ENCODE data around the gene RIMS3. TPM values are rescaled to one million over a fixed set of nuclear protein-coding genes. Genes with fewer than 3 reads are reported as not detected.
"Not testable (repeated sequence)": the region's sequence is repeated elsewhere in the genome, so short reads cannot be mapped to it uniquely, and the experiment has no call there.

RIMS3 gene
- total RNA-seq, 2 donors from 2014 or later, result 8.2 to 11.2 TPM

DNA sequence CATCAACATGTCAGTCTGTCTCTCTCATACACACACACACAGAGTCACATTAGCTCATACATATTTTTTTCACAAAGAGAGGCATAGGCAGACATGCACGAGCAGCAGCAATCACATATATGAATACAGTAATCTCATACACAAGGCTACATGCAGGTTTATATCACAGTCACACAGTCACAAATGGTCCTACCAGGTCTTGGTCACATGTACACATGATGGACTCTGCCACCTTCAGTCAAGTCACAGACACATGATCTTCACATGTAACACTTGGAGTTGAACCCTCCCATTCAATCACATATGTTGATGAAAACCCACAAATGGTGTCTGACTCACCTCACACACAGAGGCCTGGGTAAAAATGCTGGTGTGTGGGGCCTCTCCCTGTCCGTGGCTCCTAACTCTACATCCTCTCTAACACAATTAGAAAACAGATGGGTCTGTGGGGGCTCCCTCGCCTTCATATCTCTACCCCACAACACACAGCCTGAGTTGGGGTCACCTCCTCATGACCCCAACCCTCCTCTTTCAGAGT lies 27.9 kb downstream of the RIMS3 start:
- peak; percentile 24 for DNase-seq (ENCODE audit: low spot score)
- intact Hi-C loops (cut with DNase I), result loop anchor here in 1 of 2 donors (10.0 kb wide), 1 partner anchor 187 kb away; no protein-coding TSS in a partner anchor

DNA sequence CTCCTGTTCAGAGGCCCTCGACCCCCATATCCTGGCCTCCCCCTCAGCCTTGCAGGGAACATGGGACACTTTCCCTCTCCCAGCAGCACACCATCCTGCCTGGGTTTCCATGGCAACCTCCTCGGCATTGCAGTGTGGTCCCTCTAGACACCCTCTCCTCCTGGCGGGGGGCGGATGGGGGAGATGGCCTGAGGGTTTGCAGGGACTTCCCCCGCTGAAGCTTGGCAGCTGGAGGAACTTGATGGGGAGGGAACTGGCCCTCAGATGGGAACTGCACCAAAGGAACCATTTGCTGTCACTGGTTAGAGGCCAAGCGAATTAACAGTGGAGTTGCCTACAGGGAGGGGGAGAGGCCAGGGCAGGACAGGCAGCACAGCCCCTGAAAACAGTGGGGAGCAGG lies 28.7 kb downstream of the RIMS3 start:
- intact Hi-C loops (cut with DNase I), result loop anchor here in 1 of 2 donors (10.0 kb wide), 1 partner anchor 188 kb away; no protein-coding TSS in a partner anchor
- DNase-seq (ENCODE audit: low spot score), result peak; percentile 62

DNA sequence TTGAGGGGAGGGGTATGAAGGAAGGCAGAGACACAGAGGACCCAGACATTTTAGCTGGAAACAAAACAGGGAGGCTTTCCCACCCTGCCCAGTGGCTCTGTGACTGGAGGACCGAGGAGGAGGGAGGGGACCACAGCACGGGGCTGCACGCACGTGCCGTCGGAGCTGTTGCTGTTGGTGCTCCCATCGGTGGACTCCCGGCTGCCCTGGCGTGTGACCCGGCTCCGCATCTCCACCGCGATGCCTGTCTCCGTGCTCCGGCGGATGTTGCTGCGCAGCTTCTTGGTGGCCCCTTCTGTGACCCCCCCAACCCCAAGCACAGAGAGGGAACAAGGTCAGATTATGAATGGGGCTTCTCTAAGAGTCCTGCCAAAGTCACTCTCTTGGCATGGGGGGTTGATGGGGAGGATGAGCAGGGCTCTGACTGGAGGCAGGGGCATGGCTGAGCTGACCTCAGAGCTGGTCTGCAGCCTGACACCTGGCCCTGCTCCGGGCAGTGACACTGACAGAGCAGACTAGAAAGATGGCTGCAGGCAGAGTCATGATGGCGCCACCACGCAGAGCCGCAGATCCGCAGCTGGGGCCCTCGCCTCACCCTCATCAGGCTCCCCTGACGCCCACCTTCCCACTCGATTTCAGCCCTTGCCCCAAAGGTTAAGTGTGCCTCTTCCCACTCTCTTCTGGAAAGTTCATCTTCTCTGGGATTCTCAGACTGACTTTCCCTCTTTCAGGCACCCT lies 29.6 kb downstream of the RIMS3 start:
- intact Hi-C loops (cut with DNase I), result loop anchor here in 1 of 2 donors (10.0 kb wide), 1 partner anchor 189 kb away; no protein-coding TSS in a partner anchor
- DNase-seq (ENCODE audit: low spot score), result peak; percentile 69

DNA sequence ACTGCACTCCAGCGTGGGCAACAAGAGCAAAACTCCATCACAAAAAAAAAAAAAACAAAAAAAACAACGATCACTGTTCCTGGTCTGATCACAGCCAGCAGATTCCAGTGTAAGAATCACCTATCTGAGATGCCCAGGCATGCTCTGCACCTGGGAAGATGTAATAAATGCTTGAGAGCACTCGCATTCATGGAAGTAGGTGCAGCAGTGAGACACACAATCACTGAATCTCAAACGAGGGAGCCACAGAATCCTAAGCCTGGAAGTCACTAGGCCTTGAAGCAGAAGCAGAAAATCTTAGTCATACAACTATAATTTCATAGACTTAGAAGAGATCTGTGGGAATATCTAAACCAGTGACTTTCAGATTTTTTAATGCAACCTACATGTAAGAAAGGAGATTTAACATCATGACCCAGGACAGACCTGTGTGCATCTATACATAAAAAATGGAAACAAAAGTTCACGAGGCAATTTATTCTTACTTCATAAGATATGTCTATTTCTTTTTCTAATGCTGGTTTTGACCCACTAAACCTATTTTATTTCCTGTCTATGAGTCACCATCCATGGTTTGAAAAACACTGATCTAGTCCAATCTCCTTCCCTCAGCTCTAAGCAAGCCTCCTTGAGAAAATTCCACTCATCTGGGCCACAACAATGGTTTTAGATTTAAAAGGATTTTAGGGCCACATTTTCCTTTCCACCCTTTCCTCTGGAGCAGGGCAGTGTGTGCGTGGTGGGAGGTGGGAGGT lies 30.4 kb downstream of the RIMS3 start:
- no peak for DNase-seq (ENCODE audit: low spot score)

DNA sequence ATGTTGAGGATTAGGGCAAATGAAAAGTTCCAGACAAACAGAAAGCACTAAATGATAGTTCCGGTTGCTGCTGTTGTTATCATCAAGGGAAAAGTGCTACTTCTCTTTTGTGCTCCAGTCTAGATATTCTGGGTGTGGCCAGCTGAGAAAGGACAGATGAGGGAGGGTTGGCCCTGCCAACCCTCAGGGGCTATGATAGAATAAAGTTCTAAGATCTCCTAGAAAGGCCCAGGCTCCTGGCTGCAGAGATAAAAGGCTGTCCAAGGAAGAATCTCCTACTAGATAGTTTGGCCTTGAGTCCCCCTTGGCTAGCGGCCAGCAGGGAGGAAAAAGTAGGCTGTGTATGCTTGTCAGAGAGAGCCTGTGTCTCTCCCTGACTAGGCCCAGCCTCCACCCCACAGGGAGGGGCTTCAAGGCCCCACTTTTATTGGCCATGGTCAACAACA lies 31.5 kb downstream of the RIMS3 start:
- DNase-seq (ENCODE audit: low spot score), result no peak
- intact Hi-C loops (cut with DNase I), result loop anchor here in 1 of 2 donors (10.0 kb wide), 1 partner anchor 191 kb away; no protein-coding TSS in a partner anchor

More for the DNA sequence above, 30.4 kb downstream of the RIMS3 start:
- intact Hi-C loops (cut with DNase I), result loop anchor here in 1 of 2 donors (10.0 kb wide), 1 partner anchor 190 kb away; no protein-coding TSS in a partner anchor

DNA sequence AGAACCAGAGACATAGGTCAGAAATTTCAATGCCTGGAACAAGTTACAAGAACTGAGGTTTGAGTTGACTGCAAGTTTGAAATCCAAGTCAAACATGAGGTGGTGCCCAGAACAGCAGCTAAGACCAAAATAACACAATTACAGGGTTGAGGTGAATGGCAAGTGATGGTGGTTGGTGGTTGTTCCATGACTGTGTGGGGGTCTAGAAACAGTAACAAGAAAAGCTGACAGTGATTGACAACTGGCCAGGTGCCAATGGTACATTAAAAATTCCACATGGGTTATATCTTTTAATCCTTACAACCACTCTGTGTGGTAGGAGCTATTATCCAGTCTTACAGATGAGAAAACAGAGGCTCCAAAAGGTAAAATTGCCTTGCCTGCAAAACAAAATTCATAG lies 32.0 kb downstream of the RIMS3 start:
- intact Hi-C loops (cut with DNase I), result loop anchor here in 1 of 2 donors (10.0 kb wide), 1 partner anchor 191 kb away; no protein-coding TSS in a partner anchor
- no peak for DNase-seq (ENCODE audit: low spot score)

DNA sequence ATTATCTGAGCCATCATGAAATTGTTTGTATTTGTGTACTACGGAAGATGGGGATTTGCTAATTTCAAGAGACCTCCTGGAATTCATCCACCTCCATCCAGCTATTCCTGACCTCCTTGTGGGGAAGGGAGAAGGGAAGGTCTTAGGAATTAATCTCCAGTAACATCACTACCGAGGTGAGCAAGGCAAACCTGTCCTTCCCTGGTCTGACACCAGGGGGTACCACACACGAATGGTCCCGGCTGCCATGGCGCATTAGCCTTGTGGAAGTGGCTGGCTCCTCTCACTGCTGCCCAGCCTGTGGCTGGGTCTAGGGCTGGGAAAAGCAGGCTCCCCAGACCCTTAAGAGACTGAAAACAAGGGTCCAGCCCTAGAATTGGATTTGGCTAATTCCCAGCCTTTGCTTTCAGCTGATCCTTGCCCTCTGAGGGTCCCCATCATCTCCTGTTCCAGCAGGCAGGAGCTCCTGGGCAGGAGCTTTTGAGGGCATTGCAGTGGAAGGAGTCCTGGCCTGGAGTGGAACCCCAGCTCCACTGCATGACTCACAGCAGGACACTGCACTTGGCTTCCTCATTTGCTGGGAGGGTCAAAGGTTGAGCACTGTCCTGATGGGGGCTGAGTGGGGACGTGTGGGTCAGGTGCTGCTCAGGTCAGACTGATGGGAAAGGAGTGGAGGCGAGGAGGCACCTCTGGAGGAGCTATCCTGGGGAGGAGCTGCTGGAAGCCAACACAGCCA lies 34.8 kb downstream of the RIMS3 start:
- no peak for DNase-seq (ENCODE audit: low spot score)
- intact Hi-C loops (cut with DNase I), result loop anchor here in 1 of 2 donors (10.0 kb wide), 1 partner anchor 194 kb away; no protein-coding TSS in a partner anchor

DNA sequence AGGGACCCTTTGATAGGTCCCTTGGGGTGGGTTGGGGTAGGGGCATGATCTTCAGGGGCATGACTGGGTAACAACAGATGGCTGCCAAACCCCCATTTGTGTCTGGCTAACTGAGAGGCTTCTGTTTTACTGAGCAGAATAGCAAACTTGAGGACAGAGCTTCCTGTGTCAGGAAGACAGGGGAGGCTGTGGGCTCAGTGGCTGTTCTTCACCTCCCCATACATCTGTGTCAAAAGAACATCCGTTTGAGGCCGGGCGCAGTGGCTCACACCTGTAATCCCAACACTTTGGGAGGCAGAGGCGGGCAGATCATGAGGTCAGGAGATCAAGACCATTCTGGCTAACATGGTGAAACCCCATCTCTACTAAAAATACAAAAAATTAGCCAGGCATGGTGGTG lies 35.9 kb downstream of the RIMS3 start:
- intact Hi-C loops (cut with DNase I), result loop anchor here in 1 of 2 donors (10.0 kb wide), 1 partner anchor 205 kb away; no protein-coding TSS in a partner anchor
- DNase-seq (ENCODE audit: low spot score), result not testable (repeated sequence)

DNA sequence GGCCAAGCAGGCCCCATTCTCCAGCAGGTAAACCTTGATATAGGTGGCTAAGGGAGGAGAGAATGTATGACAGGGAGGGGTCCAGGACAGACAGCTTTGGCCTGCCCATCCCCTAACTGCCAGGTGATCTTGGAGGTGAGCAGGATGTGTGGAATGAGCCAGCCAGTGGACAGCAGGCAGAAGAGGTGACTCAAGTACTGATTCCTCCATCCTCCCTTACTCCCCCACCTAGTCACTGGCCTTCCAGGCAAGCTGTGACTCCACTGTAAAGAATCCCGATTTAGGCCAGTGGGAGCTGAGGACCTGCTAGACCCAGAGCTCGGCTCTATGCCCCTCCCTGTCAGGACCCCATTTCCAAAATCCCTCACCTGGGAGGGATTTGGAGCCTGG lies 36.6 kb downstream of the RIMS3 start:
- no peak for DNase-seq (ENCODE audit: low spot score)

DNA sequence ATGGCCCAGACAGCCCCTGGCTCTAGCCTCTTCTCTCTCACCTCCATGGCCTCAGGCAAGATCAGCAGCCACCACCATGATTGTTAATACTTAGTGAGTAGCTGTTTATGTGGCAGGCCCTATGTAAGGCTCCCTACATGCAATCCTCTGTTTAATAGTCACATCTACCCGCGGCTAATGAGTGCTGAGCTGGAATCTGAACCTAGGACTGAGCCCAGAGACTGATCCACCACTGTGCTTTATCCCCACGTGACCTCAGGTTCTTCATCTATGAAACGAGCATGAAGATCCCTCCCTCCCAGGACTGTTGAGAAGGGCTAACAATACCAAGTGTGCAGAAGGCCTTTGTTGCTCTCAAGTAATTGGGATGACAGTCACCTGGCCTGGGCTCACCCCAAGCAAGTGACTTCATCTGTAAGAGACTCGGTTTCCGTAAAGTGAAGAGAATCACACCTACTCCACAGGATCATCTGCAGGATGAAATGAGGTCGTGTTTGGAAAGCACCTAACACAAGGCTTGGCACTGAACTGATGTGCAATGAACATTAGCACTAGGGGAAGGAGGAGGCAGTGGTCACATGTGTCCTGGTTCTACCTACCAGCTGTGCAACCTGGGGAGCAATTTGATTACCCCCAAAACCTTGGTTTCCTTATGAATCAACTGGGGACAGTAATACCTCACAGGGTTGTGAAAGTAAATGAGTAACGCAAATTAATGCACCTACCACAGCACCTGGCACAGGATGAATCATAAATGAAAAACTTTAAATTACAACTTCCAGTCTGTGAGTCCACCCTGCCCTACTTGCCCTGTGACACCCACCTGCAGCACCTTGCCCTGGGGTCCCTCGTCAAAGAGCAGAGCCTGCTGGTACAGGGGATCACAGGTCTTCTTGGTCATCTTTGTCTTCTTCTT lies 37.2 kb downstream of the RIMS3 start:
- no peak for DNase-seq (ENCODE audit: low spot score)
- intact Hi-C loops (cut with DNase I), result loop anchor here in 1 of 2 donors (10.0 kb wide), 1 partner anchor 207 kb away; no protein-coding TSS in a partner anchor

More for the DNA sequence above, 36.6 kb downstream of the RIMS3 start:
- intact Hi-C loops (cut with DNase I), result loop anchor here in 1 of 2 donors (10.0 kb wide), 1 partner anchor 206 kb away; no protein-coding TSS in a partner anchor

DNA sequence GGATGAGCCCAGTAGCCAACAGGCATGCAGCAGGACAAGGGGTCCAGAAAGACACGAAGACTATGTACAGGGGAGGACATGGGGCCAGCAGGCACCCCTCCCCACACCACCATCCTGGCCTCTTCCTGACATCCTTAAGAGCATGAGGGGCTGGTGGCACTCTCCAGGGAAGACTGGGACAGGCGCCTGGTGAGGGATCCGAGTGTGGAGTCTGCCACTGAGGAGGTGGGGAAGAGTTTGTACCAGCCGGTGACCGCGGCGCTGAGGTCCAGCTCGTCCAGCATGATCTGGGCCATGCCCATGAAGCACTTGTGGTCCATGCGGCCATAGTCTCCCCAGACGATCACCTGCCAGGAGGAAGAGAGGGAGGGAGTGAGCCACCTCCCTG lies 39.1 kb downstream of the RIMS3 start:
- intact Hi-C loops (cut with DNase I), result loop anchor here in 1 of 2 donors (10.0 kb wide), 1 partner anchor 208 kb away; no protein-coding TSS in a partner anchor
- no peak for DNase-seq (ENCODE audit: low spot score)

DNA sequence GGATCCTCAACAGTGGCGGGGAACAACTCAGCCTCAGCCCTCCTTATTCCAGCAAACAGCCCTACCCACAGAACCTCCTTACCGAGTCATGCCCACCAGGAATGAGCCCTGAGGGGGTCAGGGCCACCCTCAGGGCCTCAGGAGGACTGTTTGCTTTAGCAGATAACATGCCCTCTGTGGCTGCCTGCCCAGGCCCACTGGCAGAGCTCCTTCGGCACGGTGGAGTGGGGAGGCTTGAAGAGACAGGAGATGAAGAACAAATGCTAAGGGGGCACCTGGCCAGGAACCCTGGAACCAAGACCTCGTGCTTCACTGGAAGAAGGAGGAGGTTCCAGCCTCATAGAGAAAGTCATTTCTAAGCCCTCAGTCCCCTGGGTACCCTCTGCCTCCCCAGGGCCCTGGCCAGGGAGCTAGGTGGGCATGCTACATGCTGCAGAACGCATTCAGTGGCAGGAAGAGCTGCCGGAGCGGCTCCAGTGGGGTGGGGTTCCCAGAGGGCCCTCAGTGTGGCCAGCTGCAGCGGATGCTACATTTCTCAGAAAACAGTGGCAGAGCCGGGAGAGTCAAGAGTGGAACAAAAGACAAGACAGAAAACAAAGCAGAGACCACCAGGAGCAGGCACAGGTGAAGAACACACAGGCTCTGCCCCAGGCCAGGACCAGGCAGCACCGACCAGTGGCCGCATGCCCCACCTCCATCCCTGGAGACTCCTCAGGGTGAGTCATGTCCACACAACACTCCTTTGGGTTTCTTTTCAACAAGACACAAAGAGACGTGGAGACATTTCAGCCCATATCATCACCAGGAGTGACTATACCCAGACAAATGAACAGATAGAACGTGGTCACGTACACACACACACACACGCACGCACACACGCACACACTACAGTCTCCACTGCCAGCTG lies 39.8 kb downstream of the RIMS3 start:
- DNase-seq (ENCODE audit: low spot score), result no peak
- intact Hi-C loops (cut with DNase I), result loop anchor here in 1 of 2 donors (10.0 kb wide), 1 partner anchor 209 kb away; no protein-coding TSS in a partner anchor

DNA sequence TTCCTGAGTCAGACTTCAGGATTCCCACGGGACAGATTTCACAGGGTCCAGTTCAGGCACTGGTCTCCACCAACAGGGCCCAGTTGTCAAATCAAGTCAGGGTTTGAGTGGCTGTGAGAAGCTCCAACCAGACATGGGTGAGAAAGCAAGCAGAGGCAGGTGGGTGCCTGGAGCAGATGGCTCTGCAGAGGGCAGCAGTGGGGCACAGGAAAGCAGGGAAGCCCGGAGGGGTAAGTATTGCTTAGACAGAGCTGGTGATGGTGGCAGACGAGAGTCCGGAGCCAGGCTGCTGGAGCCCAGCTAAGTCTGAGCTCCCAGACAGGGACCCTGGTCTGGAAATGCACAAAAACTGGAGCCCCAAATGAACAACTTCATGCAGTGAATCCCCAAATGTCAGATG lies 40.4 kb downstream of the RIMS3 start:
- intact Hi-C loops (cut with DNase I), result loop anchor here in 1 of 2 donors (10.0 kb wide), 1 partner anchor 210 kb away; no protein-coding TSS in a partner anchor
- no peak for DNase-seq (ENCODE audit: low spot score)

DNA sequence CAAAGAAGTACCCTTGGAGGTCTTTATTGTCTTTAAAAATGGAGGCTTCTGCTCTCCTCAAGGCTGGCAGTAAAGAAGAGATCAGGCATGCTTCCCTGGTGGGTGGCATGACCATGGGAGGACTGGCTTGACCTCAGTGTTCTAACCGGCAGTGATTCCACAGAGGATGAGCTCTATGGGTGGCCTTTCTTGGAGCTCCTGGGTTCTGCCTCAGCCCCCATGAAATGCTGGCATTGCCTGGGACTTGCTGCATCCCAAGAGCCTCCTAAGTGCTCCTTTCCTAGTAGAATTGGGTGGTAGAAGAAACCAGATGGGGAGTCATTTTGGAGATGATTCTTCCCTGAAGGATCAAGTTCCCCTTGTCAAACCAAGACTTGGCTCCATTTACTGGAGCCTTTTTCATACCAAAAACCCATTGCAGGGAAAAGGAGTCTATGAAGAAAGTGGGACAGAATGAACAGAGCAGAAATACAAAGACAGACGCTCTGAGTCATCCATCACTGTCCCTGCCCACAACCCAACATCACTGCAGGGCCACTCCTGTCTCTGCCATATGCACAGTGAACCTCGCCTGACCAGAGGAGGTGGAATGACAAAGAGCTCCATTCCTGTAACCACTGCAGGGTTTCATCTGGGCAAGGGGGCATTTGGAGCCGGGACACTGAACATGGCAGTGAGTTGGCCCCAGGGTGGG lies 42.4 kb downstream of the RIMS3 start:
- no peak for DNase-seq (ENCODE audit: low spot score)
- intact Hi-C loops (cut with DNase I), result loop anchor here in 1 of 2 donors (10.0 kb wide), 1 partner anchor 212 kb away; no protein-coding TSS in a partner anchor

DNA sequence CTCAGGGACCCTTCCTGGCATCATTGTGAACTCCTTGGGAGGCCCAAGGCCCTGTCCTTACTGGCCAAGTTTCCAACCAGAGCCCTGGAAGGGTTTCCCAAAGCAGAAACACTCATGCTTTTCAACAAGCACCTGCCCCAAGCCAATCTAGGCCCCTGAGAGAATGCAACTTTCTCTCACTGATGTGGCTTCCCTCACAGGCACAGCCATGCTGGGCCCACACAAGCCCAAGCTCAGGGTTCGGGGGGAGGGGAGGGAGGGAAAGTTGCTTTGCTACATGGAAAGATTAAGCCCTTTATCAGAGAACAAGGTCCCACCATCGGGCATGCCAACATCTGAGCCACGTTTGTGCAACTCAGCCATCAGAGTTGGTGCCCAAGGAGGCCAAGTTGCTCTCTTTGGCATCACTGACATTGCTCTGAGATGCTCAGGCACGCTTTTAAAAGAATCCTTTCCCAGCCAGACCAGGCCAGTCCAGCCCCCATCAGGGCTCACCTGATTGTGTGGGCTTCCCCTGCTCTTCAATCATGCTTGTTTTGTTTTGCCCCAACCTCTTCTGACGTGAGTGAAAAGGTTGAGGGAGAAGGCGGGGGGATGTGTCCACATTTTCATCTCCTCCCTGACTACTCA lies 43.5 kb downstream of the RIMS3 start:
- intact Hi-C loops (cut with DNase I), result loop anchor here in 1 of 2 donors (10.0 kb wide), 1 partner anchor 213 kb away; no protein-coding TSS in a partner anchor
- DNase-seq (ENCODE audit: low spot score), result no peak
